Hepatocyte (in vitro differentiated cells): ENCODE data around the gene FGF2. TPM values are rescaled to one million over a fixed set of nuclear protein-coding genes. Genes with fewer than 3 reads are reported as not detected.
A peak's percentile ranks its signal among the peaks of the same experiment; 100 is the strongest.

Experiments used
- DNase-seq: peaks from one replicate; pipeline ENCODE4 v3.0.0-alpha.2; 2016; ENCODE audit warnings: low spot score
- H2AFZ ChIP-seq: fragments of 200-600 bp; sonication (generic); 2 replicates; pipeline ENCODE4 v1.6.0; 2016; ENCODE audit warnings: antibody characterized with exemption, mild to moderate bottlenecking
- H3K27ac ChIP-seq: fragments of 200-600 bp; sonication (generic); 2 replicates; pipeline ENCODE4 v1.5.1; 2016; ENCODE audit warnings: mild to moderate bottlenecking
- H3K27me3 ChIP-seq: fragments of 200-600 bp; sonication (generic); 2 replicates; pipeline ENCODE4 v1.6.1; 2016
- H3K36me3 ChIP-seq: fragments of 200-600 bp; sonication (generic); replicated peaks from 2 replicates; pipeline ENCODE4 v1.5.1; 2016; ENCODE audit warnings: low read depth; ENCODE audit not compliant: insufficient read depth
- H3K4me1 ChIP-seq: fragments of 200-600 bp; sonication (generic); 2 replicates; pipeline ENCODE4 v1.5.1; 2016; ENCODE audit warnings: mild to moderate bottlenecking, moderate library complexity; ENCODE audit not compliant: insufficient read depth
- H3K4me2 ChIP-seq: fragments of 200-600 bp; sonication (generic); 2 replicates; pipeline ENCODE4 v1.6.0; 2016
- H3K4me3 ChIP-seq: fragments of 200-600 bp; sonication (generic); 2 replicates; pipeline ENCODE4 v1.5.1; 2016; ENCODE audit warnings: mild to moderate bottlenecking
- H3K79me2 ChIP-seq: fragments of 200-600 bp; sonication (generic); 2 replicates; pipeline ENCODE4 v1.6.0; 2017; ENCODE audit warnings: mild to moderate bottlenecking
- H3K9me2 ChIP-seq: fragments of 200-600 bp; sonication (generic); replicated peaks from 2 replicates; pipeline ENCODE4 v1.6.0; 2017; ENCODE audit warnings: mild to moderate bottlenecking; ENCODE audit not compliant: insufficient read depth
- H3K9me3 ChIP-seq: fragments of 200-600 bp; sonication (generic); 2 replicates; pipeline ENCODE4 v1.5.1; 2016; ENCODE audit warnings: low read depth, mild to moderate bottlenecking
- H4K20me1 ChIP-seq: fragments of 200-600 bp; sonication (generic); 2 replicates; pipeline ENCODE4 v1.6.0; 2016; ENCODE audit warnings: mild to moderate bottlenecking; ENCODE audit not compliant: insufficient read depth, poor library complexity, severe bottlenecking
- EZH2 ChIP-seq: fragments of 200-600 bp; sonication (generic); IDR thresholded peaks from 2 replicates; pipeline ENCODE4 v1.6.1; 2016; ENCODE audit warnings: antibody characterized with exemption, mild to moderate bottlenecking, borderline replicate concordance
- EZH2phosphoT487 ChIP-seq: fragments of 200-600 bp; sonication (generic); IDR thresholded peaks from one replicate; pipeline ENCODE4 v1.6.1; 2018; ENCODE audit warnings: antibody characterized with exemption, mild to moderate bottlenecking, low read depth, moderate library complexity; ENCODE audit not compliant: unreplicated experiment, severe bottlenecking
- WGBS: methylation state at CpG from one replicate; pipeline ENCODE4 v1.1.6; 2016; ENCODE audit warnings: low lambda C conversion rate; ENCODE audit errors: missing lambda C conversion rate; 5-methylcytosine and 5-hydroxymethylcytosine counted together
- polyA plus RNA-seq: library from polyadenylated mRNA; unstranded; fragments of >200 nt; fragmentation: Nextera tagmentation; extraction: Ambion mirVana; gene quantifications from 2 replicates; pipeline ENCODE4 v1.2.1, GENCODE V29; 2016
- total RNA-seq: library from RNA; depleted of rRNA; stranded (reverse); fragments of >200 nt; gene quantifications from 2 replicates; pipeline ENCODE4 v1.2.3, GENCODE V29; 2014
- TF ChIP-seq, protein P1 (sequence below): fragments of 200-600 bp; sonication (generic); IDR thresholded peaks from 2 replicates; pipeline ENCODE4 v1.5.1; 2016; ENCODE audit warnings: antibody characterized with exemption, mild to moderate bottlenecking; ENCODE audit not compliant: poor library complexity

FGF2 gene
- total and polyA plus RNA-seq, 2 experiments from 2014 or later = 3.9 to 9.7 TPM

DNA sequence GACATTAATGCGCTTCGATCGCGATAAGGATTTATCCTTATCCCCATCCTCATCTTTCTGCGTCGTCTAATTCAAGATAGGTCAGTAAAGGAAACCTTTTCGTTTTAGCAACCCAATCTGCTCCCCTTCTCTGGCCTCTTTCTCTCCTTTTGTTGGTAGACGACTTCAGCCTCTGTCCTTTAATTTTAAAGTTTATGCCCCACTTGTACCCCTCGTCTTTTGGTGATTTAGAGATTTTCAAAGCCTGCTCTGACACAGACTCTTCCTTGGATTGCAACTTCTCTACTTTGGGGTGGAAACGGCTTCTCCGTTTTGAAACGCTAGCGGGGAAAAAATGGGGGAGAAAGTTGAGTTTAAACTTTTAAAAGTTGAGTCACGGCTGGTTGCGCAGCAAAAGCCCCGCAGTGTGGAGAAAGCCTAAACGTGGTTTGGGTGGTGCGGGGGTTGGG lies 528 bp upstream of the FGF2 start:
- 17% methylated on average over 17 of the region's 18 CpGs for WGBS
- H3K4me3 ChIP-seq = peak overlapping the region; percentile 84

DNA sequence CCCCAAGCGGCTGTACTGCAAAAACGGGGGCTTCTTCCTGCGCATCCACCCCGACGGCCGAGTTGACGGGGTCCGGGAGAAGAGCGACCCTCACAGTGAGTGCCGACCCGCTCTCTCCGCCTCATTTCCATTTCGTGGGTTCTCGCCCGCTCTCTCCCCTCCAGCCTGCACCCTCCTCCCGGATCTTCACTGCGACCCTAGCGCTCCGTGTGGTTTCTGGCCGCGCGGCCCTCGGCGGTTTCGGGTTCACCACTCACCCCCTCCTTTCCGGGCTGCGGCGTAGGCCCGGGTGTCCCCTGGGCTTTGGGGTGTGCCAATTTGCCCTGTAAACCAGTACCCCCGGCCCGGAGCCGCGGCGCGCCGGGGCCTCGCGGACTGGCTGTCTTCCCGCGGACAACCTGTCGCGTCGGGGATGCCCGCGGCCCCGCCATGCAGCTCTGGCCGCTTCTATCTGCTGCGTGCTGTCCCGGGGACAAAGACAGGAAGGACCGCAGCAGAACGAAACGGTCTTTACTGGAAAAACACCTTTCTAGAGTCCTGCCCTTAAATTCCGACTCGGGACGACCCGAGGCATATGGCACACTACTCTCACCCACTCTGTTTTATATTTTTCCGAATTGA lies 737 bp downstream of the FGF2 start:
- no peaks in the 10 kb centered on the region for H3K9me2 ChIP-seq
- peak; percentile 30 for DNase-seq
- no peaks in the 10 kb centered on the region for H3K9me3 ChIP-seq
- peak overlapping the region; percentile 86 for H3K4me3 ChIP-seq
- H4K20me1 ChIP-seq = no peaks in the 10 kb centered on the region
- H3K36me3 ChIP-seq = no peaks in the 10 kb centered on the region
- peak overlapping the region; percentile 71 for H3K27ac ChIP-seq
- TF ChIP-seq, protein P1, sequence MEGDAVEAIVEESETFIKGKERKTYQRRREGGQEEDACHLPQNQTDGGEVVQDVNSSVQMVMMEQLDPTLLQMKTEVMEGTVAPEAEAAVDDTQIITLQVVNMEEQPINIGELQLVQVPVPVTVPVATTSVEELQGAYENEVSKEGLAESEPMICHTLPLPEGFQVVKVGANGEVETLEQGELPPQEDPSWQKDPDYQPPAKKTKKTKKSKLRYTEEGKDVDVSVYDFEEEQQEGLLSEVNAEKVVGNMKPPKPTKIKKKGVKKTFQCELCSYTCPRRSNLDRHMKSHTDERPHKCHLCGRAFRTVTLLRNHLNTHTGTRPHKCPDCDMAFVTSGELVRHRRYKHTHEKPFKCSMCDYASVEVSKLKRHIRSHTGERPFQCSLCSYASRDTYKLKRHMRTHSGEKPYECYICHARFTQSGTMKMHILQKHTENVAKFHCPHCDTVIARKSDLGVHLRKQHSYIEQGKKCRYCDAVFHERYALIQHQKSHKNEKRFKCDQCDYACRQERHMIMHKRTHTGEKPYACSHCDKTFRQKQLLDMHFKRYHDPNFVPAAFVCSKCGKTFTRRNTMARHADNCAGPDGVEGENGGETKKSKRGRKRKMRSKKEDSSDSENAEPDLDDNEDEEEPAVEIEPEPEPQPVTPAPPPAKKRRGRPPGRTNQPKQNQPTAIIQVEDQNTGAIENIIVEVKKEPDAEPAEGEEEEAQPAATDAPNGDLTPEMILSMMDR = no peak
- TF ChIP-seq EZH2phosphoT487 (peak; percentile 49), EZH2 (peak; percentile 86)
- peak overlapping the region; percentile 92 for H3K4me2 ChIP-seq
- peaks cover 28% of the 10 kb centered on the region for H3K79me2 ChIP-seq
- H3K4me1 ChIP-seq = peaks cover 4% of the 10 kb centered on the region
- H2AFZ ChIP-seq = peak overlapping the region; percentile 74
- peaks cover 25% of the 10 kb centered on the region for H3K27me3 ChIP-seq
- WGBS = 1% methylated on average over 57 of the region's 57 CpGs

More for the DNA sequence above, 528 bp upstream of the FGF2 start:
- Histone ChIP-seq H2AFZ (peak overlapping the region; percentile 81), H3K4me1 (peaks cover 3% of the 10 kb centered on the region), H3K4me2 (peak overlapping the region; percentile 90), H3K9me2 (no peaks in the 10 kb centered on the region), H3K36me3 (no peaks in the 10 kb centered on the region), H3K27me3 (peaks cover 25% of the 10 kb centered on the region), H4K20me1 (no peaks in the 10 kb centered on the region), H3K9me3 (no peaks in the 10 kb centered on the region), H3K27ac (peak overlapping the region; percentile 89), H3K79me2 (peaks cover 16% of the 10 kb centered on the region)
- DNase-seq = no peak
- TF ChIP-seq, protein P1 = no peak
- TF ChIP-seq EZH2 = peak; percentile 17
- TF ChIP-seq EZH2phosphoT487 = no peak

DNA sequence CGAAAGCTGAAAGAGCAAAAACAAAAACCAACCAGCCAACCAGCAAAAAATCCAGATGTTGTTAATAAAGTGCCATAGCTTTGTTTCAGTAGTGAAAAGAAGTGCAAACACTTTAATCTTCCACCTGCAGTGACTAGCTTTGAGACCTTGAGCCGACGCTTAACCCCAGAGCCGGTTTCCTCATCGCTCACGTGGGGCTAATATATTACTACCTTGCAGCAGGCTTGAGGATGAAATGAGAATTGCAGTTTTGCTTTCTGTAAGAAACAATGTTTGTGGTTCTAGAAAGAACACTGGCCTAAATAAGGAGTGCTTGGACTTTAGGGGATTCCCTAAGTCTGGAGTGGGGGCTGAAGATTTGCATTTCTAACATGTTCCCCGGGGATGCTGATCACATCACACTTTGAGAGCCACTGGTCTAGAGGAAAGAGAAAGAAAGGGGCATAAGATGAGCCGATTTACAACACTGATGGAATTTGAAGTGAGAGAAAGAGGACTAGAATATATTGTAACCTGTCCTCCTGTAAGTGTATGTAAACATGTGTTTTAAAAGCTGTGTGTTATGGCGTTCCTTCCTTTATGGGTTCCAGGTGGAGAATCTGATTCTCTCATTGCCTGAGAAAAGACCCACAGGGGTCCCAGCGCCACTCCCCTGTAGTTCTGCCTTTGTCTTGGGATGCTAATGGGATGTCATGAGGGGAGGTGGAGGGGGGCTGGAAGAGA lies 1.4 kb downstream of the FGF2 start:
- Histone ChIP-seq H3K27me3 (peaks cover 25% of the 10 kb centered on the region), H3K4me3 (peak overlapping the region; percentile 86), H3K9me3 (no peaks in the 10 kb centered on the region), H3K36me3 (no peaks in the 10 kb centered on the region), H3K4me2 (peak overlapping the region; percentile 92), H3K9me2 (no peaks in the 10 kb centered on the region), H2AFZ (peak overlapping the region; percentile 74), H3K4me1 (peaks cover 4% of the 10 kb centered on the region), H3K27ac (peak overlapping the region; percentile 71), H3K79me2 (peaks cover 30% of the 10 kb centered on the region), H4K20me1 (no peaks in the 10 kb centered on the region)
- DNase-seq = peak; percentile 69
- 5% methylated on average over 10 of the region's 10 CpGs for WGBS
- TF ChIP-seq EZH2 = peak; percentile 43
- no peak for TF ChIP-seq EZH2phosphoT487
- TF ChIP-seq, protein P1 = peak; percentile 25
